GM10248 (cell line): Measurements from ENCODE around the gene PCNX2.

Experiments
- CTCF ChIA-PET: fragments of 300-600 bp; sonication (Branson Sonifier 250); formaldehyde crosslinking; extraction: SDS; loops from one replicate; lab custom pipeline; 2021; ENCODE audit warnings: antibody characterized with exemption; lab: Yijun Ruan, JAX
- POLR2A ChIA-PET: fragments of 350-650 bp; sonication (Branson Sonifier 250); formaldehyde crosslinking; extraction: SDS; loops from one replicate; lab custom pipeline; 2020; ENCODE audit warnings: antibody characterized with exemption; lab: Yijun Ruan, JAX
- DNase-seq: peaks from one replicate; pipeline ENCODE4 v3.0.0; 2012; ENCODE audit errors: extremely low spot score
- TF ChIP-seq, protein P1 (sequence below): IDR thresholded peaks from 2 replicates; pipeline ENCODE4 v1.5.1; 2012; ENCODE audit warnings: mild to moderate bottlenecking, low read depth; ENCODE audit errors: extremely low read depth, missing control alignments, control extremely low read depth

PCNX2 gene

DNA sequence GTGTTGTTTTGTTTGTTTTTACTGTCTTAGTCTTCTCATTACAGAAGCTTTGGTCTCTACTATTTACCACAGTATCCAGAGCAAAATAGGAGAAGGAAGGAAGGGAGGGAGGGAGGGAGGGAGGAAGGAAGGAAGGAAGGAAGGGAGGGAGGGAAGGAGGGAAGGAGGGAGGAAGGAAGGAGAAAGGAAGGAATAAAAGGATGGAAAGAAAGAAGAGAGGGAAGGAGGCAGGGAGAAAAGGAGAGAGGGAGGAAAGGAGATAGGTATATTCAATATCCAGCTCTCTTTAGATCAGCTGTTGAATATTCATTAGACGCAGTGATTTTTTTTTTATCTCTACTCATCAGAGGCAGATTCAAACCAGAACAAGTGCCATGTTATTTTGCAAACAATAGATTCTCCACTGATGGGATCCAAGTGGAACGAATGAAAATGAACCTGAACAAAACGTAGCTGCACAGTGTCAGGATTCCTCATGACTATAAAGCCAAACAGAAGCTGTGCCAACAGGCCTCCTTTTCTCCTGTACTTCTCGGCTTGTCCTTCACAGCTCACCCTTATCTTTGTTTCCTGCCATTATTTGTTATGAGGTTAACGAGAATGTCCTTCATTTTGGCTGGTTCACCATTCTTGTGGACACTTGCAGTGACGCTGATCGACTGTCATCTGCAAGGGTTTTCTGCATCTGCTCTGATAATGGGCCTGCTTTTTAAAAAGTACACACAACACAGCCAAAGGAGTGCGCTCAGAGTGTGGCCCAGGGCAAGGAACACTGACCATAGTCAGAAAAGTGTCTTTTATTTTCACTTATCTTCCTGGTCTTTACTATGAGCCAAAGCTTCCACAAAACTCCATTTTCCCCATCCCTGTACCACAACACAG is 352.9 kb downstream of the PCNX2 start:
- ChIA-PET POLR2A (no interaction called here), CTCF (interaction anchor here (0.8 to 2.5 kb wide), 3 partner anchors 9 to 10 kb away, joined by 3 to 9 read pairs (median 4); no protein-coding TSS in a partner anchor)
- TF ChIP-seq, protein P1, sequence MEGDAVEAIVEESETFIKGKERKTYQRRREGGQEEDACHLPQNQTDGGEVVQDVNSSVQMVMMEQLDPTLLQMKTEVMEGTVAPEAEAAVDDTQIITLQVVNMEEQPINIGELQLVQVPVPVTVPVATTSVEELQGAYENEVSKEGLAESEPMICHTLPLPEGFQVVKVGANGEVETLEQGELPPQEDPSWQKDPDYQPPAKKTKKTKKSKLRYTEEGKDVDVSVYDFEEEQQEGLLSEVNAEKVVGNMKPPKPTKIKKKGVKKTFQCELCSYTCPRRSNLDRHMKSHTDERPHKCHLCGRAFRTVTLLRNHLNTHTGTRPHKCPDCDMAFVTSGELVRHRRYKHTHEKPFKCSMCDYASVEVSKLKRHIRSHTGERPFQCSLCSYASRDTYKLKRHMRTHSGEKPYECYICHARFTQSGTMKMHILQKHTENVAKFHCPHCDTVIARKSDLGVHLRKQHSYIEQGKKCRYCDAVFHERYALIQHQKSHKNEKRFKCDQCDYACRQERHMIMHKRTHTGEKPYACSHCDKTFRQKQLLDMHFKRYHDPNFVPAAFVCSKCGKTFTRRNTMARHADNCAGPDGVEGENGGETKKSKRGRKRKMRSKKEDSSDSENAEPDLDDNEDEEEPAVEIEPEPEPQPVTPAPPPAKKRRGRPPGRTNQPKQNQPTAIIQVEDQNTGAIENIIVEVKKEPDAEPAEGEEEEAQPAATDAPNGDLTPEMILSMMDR = no peak
- DNase-seq = no peak

DNA sequence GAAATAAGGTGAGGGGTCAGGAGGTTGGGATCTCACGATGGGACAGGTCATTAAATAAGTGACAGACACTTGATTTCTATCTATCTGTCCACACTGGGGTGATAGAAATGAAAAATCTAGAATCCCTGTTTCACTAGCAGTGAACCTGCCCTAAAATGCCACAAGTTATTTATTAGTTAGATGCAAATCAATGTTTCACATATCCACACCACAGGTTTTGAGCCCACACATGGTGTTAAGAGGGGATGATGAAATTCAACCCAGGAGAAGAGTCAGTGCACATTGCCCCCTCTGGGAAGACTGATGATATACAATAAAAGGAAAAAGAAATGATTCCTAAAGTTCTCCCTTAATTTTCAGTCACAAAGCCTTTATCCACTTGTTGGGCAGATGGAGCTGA is 355.3 kb downstream of the PCNX2 start:
- DNase-seq = no peak
- POLR2A ChIA-PET = no interaction called here
- TF ChIP-seq, protein P1 = no peak
- CTCF ChIA-PET = interaction anchor here (1.1 to 1.3 kb wide), 3 partner anchors 8 to 25 kb away, joined by 3 to 4 read pairs (median 3); no protein-coding TSS in a partner anchor

DNA sequence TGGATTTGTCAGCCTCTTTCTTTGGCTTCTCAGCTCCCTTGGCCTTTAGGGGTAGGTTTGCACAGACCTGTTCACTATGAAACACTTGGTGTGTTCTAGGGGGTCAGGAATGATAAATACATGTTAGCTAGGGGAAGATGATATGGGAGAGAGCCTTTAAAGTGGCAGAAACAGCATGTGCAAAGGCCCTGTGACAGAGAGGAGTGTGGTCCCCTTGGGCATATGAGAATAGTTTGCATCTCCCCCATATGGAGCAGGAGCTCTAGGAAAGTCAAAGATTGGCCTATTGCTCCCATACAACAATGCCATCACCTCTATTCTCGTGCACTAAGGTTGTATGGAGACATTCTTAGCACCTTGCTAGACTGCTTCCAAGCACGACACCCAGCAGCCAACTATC is 355.8 kb downstream of the PCNX2 start:
- TF ChIP-seq, protein P1 = no peak
- no peak for DNase-seq
- ChIA-PET POLR2A (no interaction called here), CTCF (interaction anchor here (1.1 to 1.3 kb wide), 3 partner anchors 9 to 26 kb away, joined by 3 to 4 read pairs (median 3); no protein-coding TSS in a partner anchor)

DNA sequence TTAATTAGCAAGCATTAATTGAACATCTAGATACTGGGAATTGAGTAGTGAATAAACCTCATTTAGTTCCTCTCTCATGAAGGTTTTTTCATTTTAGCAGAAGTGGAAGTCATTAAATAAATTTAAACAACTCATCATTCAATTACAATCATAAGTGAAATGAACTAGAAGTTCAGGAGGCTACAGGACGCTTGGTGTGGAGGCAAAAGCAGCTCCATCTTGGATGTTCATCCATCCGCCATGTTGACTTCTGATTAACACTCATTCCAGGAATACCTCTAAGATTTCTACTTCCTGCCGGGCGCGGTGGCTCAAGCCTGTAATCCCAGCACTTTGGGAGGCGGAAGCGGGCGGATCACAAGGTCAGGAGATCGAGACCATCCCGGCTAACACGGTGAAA is 356.6 kb downstream of the PCNX2 start:
- ChIA-PET CTCF (interaction anchor here (1.2 kb wide), 1 partner anchor 27 kb away, joined by 3 read pairs; no protein-coding TSS in a partner anchor), POLR2A (no interaction called here)

DNA sequence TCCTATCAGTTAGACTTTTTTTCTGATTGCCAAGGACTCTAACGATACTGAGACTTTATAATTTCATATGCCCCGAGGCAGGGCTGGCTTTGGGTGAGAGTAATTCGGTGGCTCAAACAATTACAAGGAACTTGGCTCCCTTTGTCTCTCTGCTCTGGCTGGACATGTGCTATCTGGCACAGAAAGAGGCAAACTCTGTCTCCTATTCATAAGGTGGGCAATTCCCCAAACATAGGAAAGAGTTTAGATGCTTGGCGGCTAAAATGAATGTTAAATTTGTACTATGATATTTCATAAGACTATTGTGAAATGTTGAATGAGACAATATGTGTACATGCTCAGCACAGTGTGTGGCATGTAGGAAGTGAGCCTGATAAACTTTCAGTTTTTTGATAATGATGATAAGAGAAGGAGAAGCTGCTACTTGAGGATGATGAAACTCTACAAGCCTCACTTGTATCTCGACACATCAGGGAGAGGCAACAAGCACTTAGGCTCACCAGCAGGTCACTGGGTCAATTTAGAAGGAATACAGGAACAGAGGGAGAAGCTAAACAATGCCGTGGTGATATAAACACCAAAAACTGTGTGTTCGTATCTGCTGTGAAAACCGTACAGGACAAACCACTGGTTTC is 357.7 kb downstream of the PCNX2 start:
- CTCF ChIA-PET = no interaction called here
- POLR2A ChIA-PET = no interaction called here
- TF ChIP-seq, protein P1 = no peak
- DNase-seq = no peak

More for the DNA sequence above, 356.6 kb downstream of the PCNX2 start:
- TF ChIP-seq, protein P1 = no peak
- no peak for DNase-seq

DNA sequence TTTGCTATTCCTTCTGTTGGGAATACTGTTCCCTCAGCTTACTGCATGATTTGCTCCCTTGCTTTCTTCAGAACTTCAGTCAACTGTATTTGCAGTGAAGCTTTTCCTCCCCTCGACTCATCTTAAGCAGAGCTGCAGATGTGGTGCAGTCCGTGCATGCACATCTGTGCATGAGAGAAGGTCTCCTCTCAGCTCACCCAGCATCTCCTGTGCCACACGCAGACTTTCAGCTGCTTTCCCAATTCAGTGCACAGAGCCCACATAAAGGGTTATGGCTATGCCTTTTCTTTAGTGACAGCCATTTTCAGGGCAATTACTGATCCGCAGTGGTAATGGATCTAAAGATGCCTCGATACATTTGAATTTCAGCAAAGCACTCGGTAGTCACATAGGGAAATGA is 358.6 kb downstream of the PCNX2 start:
- no peak for DNase-seq
- TF ChIP-seq, protein P1 = no peak
- ChIA-PET CTCF (interaction anchor here (0.9 to 1.2 kb wide), 2 partner anchors 10 to 11 kb away, joined by 4 read pairs; no protein-coding TSS in a partner anchor), POLR2A (no interaction called here)
